Cardiac muscle cell (in vitro differentiated cells and primary cell): Measurements from ENCODE around the gene CNTN2. TPM values are rescaled to one million over a fixed set of nuclear protein-coding genes. Genes with fewer than 3 reads are reported as not detected.

ENCODE experiments used
- DNase-seq, 2 donors: peaks; one replicate each; pipeline versions ENCODE4 v3.0.0 to v3.0.0-alpha.2; 2010 to 2017; ENCODE audit warnings: low read depth in 1 of 2, low spot score in 1 of 2
- H3K27ac ChIP-seq: fragments of 200-600 bp; sonication (generic); 2 replicates; pipeline ENCODE4 v1.5.1; 2016
- H3K27me3 ChIP-seq: fragments of 200-600 bp; sonication (generic); 2 replicates; pipeline ENCODE4 v1.6.0; 2016; ENCODE audit warnings: control low read depth
- H3K36me3 ChIP-seq: fragments of 200-600 bp; sonication (generic); 2 replicates; pipeline ENCODE4 v1.5.1; 2016; ENCODE audit warnings: control low read depth
- H3K4me1 ChIP-seq: fragments of 200-600 bp; sonication (generic); 2 replicates; pipeline ENCODE4 v1.8.1; 2017; ENCODE audit warnings: low read depth, mild to moderate bottlenecking, mixed run types
- H3K4me3 ChIP-seq: fragments of 200-600 bp; sonication (generic); 2 replicates; pipeline ENCODE4 v1.5.1; 2016; ENCODE audit warnings: mild to moderate bottlenecking
- H3K9me3 ChIP-seq: fragments of 200-600 bp; sonication (generic); 2 replicates; pipeline ENCODE4 v1.5.1; 2017; ENCODE audit warnings: low read depth, mild to moderate bottlenecking, control low read depth
- polyA plus RNA-seq: library from polyadenylated mRNA; unstranded; fragments of >200 nt; fragmentation: Nextera tagmentation; extraction: Ambion mirVana; gene quantifications from 2 replicates; pipeline ENCODE4 v1.2.1, GENCODE V29; 2016
- total RNA-seq: library from RNA; depleted of rRNA; stranded (reverse); fragments of >200 nt; gene quantifications from 2 replicates; pipeline ENCODE4 v1.2.3, GENCODE V29; 2016
- TF ChIP-seq, protein P1 (sequence below): IDR thresholded peaks from 2 replicates; pipeline ENCODE4 v1.5.1; 2012; ENCODE audit warnings: low read depth, mild to moderate bottlenecking, low read length

CNTN2 gene
- total and polyA plus RNA-seq, 2 experiments from 2014 or later: not detected

DNA sequence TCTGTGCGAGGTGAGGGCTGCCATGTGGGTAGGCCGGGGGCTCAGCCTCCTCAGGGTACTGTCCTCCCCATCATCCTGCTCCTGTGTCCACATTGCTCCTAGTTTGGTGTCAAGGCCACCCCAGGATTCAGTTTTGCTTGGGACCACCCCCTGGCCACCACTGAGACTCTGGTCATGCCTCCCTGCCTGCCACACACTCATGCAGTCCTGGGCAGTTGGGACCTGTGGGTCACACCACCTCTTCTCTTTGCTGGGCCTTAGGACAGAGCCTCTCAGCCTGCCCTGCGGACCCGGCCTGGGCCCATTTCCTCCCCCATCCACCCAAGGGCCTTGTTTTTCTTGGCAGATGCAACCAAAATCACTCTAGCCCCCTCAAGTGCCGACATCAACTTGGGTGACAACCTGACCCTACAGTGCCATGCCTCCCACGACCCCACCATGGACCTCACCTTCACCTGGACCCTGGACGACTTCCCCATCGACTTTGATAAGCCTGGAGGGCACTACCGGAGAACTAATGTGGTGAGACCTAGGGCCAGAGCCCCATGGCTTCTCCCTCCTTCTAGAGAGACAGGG is 21.8 kb downstream of the CNTN2 start:
- Histone ChIP-seq H3K4me3 (no peak overlapping the region), H3K9me3 (no peaks in the 10 kb centered on the region), H3K4me1 (no peaks in the 10 kb centered on the region), H3K36me3 (no peaks in the 10 kb centered on the region), H3K27ac (no peak overlapping the region), H3K27me3 (no peaks in the 10 kb centered on the region)
- TF ChIP-seq, protein P1, sequence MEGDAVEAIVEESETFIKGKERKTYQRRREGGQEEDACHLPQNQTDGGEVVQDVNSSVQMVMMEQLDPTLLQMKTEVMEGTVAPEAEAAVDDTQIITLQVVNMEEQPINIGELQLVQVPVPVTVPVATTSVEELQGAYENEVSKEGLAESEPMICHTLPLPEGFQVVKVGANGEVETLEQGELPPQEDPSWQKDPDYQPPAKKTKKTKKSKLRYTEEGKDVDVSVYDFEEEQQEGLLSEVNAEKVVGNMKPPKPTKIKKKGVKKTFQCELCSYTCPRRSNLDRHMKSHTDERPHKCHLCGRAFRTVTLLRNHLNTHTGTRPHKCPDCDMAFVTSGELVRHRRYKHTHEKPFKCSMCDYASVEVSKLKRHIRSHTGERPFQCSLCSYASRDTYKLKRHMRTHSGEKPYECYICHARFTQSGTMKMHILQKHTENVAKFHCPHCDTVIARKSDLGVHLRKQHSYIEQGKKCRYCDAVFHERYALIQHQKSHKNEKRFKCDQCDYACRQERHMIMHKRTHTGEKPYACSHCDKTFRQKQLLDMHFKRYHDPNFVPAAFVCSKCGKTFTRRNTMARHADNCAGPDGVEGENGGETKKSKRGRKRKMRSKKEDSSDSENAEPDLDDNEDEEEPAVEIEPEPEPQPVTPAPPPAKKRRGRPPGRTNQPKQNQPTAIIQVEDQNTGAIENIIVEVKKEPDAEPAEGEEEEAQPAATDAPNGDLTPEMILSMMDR: no peak
- DNase-seq: no peak

DNA sequence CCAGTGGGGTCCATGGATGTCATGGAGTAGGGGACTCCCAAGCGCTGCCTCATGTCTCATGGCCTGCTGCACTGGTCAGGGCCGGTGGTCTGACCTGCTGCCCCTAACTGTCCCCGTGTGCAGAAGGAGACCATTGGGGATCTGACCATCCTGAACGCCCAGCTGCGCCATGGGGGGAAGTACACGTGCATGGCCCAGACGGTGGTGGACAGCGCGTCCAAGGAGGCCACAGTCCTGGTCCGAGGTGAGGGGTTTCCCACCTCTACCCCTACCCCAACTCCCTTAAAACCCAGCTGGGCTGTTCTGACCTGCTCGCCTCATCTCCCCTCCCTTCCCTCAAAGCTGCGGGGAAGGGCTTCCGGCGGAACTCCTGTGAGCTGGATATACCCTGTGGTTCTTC is 22.7 kb downstream of the CNTN2 start:
- Histone ChIP-seq H3K4me1 (no peaks in the 10 kb centered on the region), H3K27me3 (no peaks in the 10 kb centered on the region), H3K9me3 (no peaks in the 10 kb centered on the region), H3K4me3 (no peak overlapping the region), H3K27ac (no peak overlapping the region), H3K36me3 (no peaks in the 10 kb centered on the region)
- no peak for DNase-seq
- TF ChIP-seq, protein P1: no peak

DNA sequence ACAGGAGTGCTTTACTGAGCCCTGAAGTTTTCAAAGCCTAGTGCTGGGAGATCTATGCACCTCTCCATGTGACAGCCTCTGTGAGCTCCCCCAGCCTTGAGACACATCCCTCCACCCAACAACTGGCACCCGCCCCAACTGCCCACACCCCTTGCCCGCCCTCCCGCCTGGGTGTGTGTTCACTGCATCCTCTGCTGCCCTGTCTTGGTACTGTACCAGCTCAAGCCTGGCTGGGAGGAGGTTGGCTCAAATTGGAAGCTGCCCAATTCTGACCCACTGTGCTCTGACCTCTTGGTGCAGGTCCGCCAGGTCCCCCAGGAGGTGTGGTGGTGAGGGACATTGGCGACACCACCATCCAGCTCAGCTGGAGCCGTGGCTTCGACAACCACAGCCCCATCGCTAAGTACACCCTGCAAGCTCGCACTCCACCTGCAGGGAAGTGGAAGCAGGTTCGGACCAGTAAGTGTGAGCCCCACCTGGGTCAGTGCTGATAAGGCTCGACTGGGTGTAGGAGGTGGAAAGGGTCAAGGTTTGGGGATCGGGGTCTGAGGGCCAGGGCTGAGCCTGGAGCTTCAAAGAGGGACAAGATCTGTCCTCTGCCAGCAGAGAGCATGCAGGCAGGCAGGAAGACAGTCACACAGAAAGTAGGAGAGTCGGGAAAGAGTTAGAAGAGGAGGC is 23.3 kb downstream of the CNTN2 start:
- H3K4me1 ChIP-seq: no peaks in the 10 kb centered on the region
- no peak overlapping the region for H3K4me3 ChIP-seq
- TF ChIP-seq, protein P1: peak; percentile 3
- no peaks in the 10 kb centered on the region for H3K9me3 ChIP-seq
- no peaks in the 10 kb centered on the region for H3K27me3 ChIP-seq
- H3K36me3 ChIP-seq: no peaks in the 10 kb centered on the region
- no peak overlapping the region for H3K27ac ChIP-seq
- no peak for DNase-seq

DNA sequence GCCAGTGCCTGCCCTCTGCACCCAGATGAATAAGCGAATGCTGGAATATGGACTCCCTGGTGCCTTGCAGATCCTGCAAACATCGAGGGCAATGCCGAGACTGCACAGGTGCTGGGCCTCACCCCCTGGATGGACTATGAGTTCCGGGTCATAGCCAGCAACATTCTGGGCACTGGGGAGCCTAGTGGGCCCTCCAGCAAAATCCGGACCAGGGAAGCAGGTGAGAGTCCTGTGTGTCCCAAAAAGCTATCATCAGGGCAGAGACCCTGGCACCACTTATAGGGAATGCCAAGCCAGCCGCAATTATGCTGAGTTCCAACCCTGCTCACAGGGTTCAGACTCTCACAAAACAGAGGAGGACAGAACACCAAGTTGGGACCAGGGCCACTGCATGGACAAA is 24.0 kb downstream of the CNTN2 start:
- no peak overlapping the region for H3K27ac ChIP-seq
- H3K27me3 ChIP-seq: no peaks in the 10 kb centered on the region
- H3K36me3 ChIP-seq: no peaks in the 10 kb centered on the region
- H3K9me3 ChIP-seq: no peaks in the 10 kb centered on the region
- H3K4me1 ChIP-seq: no peaks in the 10 kb centered on the region
- no peak overlapping the region for H3K4me3 ChIP-seq
- no peak for DNase-seq
- TF ChIP-seq, protein P1: no peak

DNA sequence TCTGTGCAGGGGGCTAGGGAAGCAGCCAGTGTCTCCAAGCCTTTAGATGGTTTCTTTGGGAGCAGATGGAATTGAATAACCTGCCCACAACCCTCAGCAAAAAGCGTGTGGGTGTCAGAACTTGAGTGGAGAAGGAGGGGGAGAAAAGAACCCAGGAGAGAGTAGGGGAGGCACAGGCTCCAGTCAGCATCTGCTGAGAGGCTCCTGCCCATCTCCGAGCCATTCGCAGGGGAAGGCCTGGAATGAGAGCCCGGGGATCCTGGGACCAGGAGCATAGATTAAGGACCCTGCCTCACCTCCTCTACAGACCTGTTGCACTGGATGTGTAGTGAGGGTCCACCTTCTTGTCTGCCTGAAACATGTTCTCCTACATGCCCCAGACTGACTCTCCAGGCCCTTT is 25.0 kb downstream of the CNTN2 start:
- H3K4me3 ChIP-seq: no peak overlapping the region
- no peaks in the 10 kb centered on the region for H3K9me3 ChIP-seq
- H3K27me3 ChIP-seq: no peaks in the 10 kb centered on the region
- TF ChIP-seq, protein P1: no peak
- no peaks in the 10 kb centered on the region for H3K4me1 ChIP-seq
- no peak for DNase-seq
- H3K36me3 ChIP-seq: no peaks in the 10 kb centered on the region
- no peak overlapping the region for H3K27ac ChIP-seq
